ENCODE data around the gene GTF2F2.
"Not testable (repeated sequence)": the region's sequence is repeated elsewhere in the genome, so short reads cannot be mapped to it uniquely, and the experiment has no call there.

Gene GTF2F2

GRCh38 chr13:45219123-45219891, 99.0 kb downstream of the GTF2F2 start:
- no peak for DNase-seq

GRCh38 chr13:45219938-45220375, 99.6 kb downstream of the GTF2F2 start:
- DNase-seq, result no peak

- DNase-seq, result no peak
Measured at GRCh38 chr13:45220403-45220802, 100.1 kb downstream of the GTF2F2 start.

- DNase-seq, result no peak
Measured at GRCh38 chr13:45222516-45222915, 102.2 kb downstream of the GTF2F2 start.

- DNase-seq, result no peak
Measured at GRCh38 chr13:45222919-45223318, 102.6 kb downstream of the GTF2F2 start.

GRCh38 chr13:45224176-45224575, 103.9 kb downstream of the GTF2F2 start:
- no peak for DNase-seq

GRCh38 chr13:45225370-45225769, 105.1 kb downstream of the GTF2F2 start:
- DNase-seq, result no peak

GRCh38 chr13:45226024-45226423, 105.7 kb downstream of the GTF2F2 start:
- DNase-seq, result no peak

- DNase-seq, result no peak
Measured at GRCh38 chr13:45228002-45228401, 107.7 kb downstream of the GTF2F2 start.

- no peak for DNase-seq
Measured at GRCh38 chr13:45229172-45229571, 108.9 kb downstream of the GTF2F2 start.

GRCh38 chr13:45231305-45231704, 111.0 kb downstream of the GTF2F2 start:
- no peak for DNase-seq

GRCh38 chr13:45231722-45232121, 111.4 kb downstream of the GTF2F2 start:
- no peak for DNase-seq

- DNase-seq, result no peak
Measured at GRCh38 chr13:45232591-45232990, 112.3 kb downstream of the GTF2F2 start.

- DNase-seq, result no peak
Measured at GRCh38 chr13:45238945-45239795, 118.9 kb downstream of the GTF2F2 start.

- DNase-seq, result no peak
Measured at GRCh38 chr13:45240143-45240542, 119.8 kb downstream of the GTF2F2 start.

GRCh38 chr13:45242070-45242469, 121.8 kb downstream of the GTF2F2 start:
- no peak for DNase-seq

GRCh38 chr13:45242524-45242923, 122.2 kb downstream of the GTF2F2 start:
- no peak for DNase-seq

- DNase-seq, result no peak
Measured at GRCh38 chr13:45243077-45243476, 122.8 kb downstream of the GTF2F2 start.

- not testable (repeated sequence) for DNase-seq
Measured at GRCh38 chr13:45244736-45245135, 124.4 kb downstream of the GTF2F2 start.

- no peak for DNase-seq
Measured at GRCh38 chr13:45249662-45250061, 129.4 kb downstream of the GTF2F2 start.

- DNase-seq, result no peak
Measured at GRCh38 chr13:45254396-45254795, 134.1 kb downstream of the GTF2F2 start.

GRCh38 chr13:45255247-45255987, 135.1 kb downstream of the GTF2F2 start:
- no peak for DNase-seq

GRCh38 chr13:45256254-45256653, 135.9 kb downstream of the GTF2F2 start:
- DNase-seq, result no peak

Data from activated CD4-positive, CD25-positive, alpha-beta regulatory T cell (primary cell).